Measurements from ENCODE around the gene NRXN3.

DNA sequence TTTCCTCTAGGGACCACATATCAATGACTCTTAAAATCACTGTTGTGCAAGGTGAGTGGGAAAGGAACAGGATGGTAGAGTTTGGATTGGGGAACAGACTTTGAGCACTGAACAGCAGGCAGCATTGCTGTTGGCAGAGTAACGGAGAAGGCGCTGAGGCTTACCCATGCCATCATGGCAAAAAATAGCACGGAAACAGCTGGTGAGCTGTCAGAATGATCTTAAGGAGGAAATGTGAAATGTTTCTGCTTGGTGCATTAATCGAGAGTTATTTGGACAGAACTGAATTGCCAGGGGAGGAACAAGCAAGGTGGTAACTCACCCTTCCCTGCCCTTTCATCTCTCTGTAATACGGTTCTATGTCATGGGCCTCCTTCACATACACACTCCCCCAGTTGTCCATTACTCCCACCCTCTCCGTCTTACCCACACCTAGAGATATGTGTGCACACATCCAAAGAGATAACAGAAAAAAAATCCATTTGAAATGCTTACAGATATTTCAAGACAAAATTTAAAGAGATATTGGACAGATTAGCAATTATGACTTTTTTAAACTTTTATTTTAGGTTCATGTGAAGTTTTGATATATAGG is 1468.6 kb downstream of the NRXN3 start:
- TF ChIP-seq, protein P1, sequence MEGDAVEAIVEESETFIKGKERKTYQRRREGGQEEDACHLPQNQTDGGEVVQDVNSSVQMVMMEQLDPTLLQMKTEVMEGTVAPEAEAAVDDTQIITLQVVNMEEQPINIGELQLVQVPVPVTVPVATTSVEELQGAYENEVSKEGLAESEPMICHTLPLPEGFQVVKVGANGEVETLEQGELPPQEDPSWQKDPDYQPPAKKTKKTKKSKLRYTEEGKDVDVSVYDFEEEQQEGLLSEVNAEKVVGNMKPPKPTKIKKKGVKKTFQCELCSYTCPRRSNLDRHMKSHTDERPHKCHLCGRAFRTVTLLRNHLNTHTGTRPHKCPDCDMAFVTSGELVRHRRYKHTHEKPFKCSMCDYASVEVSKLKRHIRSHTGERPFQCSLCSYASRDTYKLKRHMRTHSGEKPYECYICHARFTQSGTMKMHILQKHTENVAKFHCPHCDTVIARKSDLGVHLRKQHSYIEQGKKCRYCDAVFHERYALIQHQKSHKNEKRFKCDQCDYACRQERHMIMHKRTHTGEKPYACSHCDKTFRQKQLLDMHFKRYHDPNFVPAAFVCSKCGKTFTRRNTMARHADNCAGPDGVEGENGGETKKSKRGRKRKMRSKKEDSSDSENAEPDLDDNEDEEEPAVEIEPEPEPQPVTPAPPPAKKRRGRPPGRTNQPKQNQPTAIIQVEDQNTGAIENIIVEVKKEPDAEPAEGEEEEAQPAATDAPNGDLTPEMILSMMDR (conservative IDR thresholded peaks at IDR 0.05; ENCODE audit: low read depth, low read length), result no peak
- no peak for TF ChIP-seq EZH2phosphoT487 (IDR thresholded peaks at IDR 0.05; ENCODE audit: borderline replicate concordance, low read length)
- TF ChIP-seq EZH2 (IDR thresholded peaks at IDR 0.05; ENCODE audit: low read length, unreplicated experiment), result no peak
